D341Med (cell line): ENCODE results near the gene LIPC.

Experiments
- DNase-seq: peaks from one replicate; pipeline ENCODE4 v3.0.0; 2012; ENCODE audit warnings: low spot score

LIPC gene

DNA sequence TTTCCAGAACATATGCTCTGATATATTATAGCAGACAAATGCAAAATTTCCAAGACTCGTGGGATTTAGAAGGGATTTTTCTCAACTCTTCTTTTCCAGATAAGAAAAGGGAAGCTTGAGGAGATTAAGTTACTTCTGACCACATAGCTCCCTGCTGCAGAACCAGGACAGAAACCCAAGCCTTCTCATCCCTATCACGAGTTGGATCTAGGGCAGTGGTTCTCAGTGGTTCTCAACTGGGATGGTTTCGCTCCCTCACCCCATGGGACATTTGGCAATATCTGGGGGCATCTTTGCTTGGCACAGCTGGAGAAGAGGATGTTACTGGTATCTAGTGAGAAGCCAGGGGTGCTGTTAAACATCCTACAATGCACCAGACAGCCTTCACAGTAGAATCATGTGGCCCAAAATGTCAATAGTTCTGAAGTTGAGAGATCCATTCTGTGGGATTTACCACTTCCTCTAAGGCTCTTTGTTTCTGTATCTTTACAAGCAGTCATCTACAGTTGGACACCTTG, 64.2 kb downstream of the LIPC start:
- DNase-seq: no peak

DNA sequence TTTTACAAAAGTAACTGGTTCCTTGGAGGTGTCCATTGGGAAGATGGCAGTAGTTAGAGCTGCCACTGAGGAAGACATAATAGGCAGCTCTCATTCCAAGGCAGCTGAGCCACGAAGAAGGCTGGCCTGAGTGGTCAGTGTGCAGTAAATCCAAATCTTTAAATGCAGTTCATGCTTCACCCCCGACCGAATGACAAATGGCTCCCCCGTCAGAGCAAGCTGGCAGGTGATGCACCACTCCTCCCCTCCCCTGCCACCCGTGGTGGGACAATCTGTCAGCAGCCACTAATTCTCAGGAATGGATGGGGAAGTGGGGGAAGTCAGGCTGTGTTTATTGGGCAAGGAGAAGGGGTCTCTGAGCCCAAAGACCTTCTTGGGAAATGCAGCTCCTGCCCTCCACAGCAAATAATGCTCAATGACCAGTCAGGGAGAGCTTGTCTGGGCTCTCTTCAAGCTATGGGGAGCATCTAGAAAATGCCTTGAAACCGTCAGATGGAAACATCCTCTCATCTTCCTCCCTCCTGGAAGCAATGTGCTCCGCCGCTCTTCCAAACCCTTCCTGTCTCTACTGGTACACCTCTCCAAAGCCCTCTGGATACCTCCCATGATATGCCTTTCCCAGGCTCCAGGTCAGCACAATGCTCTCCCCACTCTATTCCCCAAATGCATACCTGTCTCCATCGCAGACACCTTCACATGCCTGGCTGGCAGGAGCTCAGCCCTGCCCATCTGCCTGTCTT, 65.4 kb downstream of the LIPC start:
- no peak for DNase-seq

DNA sequence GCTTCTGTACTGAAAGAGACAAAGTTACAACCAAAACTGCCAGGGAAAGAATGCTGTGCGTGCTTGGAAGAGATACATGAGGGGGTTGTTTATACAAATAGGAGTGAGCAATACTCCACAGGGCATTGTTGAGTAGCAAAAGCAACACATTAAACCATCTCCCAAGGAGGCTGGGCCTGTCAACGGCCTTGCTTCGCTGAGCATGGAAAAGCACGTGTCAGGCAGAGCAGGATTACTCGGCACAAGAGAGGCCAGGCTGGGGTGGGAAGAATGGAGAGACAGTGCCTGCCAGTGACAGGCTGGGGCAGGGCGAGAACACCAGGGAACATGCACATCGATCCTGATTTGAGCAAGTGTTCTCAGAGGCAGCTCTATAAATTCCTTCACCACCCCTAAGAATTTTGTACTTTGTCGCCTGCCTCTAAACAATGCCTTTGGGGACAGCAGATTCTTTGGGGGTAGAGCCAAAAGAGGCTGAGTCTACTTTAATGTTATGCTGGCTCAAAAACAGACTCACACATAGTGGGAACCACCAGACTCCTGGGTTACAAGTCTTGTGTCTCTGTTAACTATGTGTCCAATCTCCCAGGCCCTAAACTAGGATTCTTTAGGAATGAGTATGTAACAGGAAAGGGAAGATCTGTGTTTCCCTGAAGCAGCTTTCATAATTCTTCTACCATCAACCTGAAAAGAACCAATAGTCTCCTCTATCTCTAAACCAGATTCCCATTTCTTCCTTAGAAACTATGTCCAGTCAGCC, 67.2 kb downstream of the LIPC start:
- DNase-seq: no peak

DNA sequence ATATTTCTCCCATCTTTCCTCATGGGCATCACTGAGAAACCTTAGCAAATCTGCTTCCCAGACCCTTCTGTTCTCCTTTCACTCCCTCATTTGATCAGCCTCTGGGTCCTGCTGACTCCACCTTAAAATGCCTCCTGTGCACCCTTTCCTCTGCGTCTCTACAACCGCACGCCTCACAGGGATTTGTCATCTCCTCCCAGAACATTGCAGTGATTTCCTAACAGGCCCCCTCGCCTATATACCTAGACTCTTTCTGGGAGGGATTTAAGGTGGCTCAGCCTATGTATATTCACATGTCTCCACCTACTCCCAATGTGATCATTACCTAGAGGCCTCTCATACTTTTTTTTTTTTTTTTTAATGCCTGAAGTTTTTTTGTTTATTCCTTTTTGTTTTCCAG, 69.2 kb downstream of the LIPC start:
- no peak for DNase-seq

DNA sequence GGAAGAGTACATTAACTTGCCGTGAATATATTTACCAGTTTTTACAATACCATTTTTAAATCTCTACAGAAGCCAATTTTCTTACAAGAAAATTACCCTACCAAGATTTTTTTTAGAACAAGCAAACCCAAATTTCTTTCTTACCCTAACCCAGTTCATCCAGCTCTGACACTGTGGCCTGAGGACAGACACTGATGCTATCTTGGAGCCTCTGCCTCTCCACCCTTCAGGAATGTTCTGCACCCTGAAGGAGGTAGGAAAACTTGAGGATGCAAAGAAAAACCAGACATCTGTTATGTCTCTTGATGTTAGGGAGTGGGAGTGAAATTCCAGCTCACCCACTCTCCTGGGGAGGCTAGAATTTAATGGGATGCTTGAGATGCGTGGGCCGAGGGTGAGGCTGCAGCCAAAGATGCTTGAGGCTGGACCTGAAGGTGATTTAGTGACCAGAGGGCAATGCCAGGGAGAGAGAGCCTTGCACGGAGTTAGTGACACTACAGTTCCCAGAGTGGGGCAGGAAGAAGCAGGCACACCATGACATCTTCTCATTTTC, 69.9 kb downstream of the LIPC start:
- no peak for DNase-seq

DNA sequence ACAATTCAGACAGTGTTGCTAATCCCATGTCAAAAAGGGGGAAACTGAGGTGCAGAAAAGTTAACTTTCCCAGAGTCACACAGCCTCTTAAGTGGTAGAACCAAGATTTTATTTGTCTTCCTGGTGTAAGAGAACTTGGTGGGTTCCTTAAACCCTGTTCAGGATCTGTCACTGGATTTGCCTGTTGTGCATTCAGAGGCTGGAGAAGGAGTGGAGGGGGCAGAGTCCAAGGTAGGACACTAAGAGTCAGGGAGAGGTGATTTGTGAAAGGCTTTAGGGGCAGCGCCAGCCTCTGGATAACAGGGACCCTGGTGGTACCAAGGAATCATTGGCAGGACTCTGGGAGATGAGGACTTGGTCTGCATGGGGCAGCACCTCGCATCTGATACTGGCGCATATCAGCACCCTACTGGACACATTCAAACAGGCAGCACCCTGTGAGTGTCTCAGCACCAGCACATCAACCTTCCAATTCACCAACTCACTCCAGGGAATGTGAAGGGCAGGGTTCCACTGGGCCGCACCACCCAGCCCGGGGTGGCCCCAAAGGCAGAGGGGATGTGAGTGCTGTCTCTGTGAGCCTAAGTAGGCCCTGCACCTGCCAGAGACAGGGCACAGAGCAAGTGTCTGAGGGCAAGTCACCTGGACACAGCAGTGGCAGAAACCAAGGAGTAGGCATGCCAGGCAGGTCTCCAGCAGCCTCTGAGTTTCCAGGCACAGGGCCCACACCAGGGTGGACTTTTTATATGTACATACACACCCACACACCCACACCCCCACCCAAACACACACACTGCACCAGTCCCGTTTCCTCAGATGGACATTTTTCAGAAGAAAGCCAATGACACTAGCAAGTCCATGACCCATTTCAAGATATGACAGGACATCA, 71.6 kb downstream of the LIPC start:
- no peak for DNase-seq

DNA sequence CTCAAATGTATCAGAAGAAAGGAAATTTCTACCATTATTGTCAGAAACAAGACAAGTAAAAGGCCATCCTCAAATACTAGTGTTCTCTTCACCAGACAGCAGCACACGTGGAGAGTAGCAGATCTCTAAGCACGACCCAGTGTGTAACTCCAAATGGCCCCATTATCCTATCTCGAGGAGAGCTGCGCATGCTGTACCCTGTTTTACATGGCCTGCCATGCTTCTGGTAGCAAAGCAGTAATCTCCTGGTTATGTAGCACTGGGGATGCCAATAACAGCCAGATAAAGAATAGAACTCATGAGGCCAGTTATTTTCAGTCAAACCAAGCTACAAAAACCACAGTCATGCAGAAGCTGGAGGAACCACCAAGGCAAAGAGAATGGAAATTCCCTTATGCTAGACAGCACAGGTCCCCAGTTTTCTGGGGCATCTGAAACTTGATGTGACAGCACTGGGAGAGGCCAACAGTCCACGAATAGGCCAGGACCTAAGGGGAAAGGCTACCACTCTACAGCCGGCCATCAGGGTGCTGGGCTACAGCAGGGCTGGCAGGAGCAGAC, 73.0 kb downstream of the LIPC start:
- no peak for DNase-seq

DNA sequence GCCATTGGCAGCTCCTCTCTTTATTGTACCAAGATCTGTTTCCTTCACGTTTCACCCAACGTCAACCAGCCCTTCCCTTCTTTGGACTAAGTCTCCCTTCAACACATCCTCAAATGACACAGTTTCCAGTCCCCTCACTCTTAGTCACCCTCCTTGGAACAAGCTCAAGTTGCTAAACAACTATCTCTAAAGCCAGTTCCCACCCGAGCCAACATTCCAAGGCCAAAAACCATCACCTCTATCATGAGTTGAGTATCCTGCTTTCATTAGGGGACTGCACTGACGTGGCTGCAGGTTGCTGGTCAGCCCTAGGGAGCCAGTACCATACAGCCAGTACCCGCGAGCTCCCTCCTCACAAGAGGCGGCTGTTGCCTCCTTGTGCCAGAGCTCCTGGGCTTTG, 73.8 kb downstream of the LIPC start:
- no peak for DNase-seq

DNA sequence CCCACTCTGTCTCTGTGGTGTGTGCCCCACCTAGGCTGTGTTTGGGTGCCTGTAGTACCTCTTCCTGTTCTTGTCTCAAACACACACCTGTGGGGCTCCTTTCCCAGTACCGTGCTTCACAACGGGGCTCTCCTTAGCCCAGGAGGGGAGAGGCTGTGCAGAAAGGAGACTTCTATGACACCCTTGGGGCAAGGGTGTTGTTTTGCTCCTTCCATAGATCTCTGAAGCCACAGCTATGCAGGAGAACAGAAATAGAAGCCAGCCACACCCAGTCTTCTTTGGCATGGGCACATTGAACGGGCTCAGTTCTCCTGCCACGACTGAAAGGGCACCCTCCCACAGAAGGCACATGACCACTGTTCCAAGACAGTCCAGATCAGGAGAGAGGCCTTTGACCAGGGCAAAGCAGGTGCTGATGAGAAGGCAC, 74.3 kb downstream of the LIPC start:
- no peak for DNase-seq

DNA sequence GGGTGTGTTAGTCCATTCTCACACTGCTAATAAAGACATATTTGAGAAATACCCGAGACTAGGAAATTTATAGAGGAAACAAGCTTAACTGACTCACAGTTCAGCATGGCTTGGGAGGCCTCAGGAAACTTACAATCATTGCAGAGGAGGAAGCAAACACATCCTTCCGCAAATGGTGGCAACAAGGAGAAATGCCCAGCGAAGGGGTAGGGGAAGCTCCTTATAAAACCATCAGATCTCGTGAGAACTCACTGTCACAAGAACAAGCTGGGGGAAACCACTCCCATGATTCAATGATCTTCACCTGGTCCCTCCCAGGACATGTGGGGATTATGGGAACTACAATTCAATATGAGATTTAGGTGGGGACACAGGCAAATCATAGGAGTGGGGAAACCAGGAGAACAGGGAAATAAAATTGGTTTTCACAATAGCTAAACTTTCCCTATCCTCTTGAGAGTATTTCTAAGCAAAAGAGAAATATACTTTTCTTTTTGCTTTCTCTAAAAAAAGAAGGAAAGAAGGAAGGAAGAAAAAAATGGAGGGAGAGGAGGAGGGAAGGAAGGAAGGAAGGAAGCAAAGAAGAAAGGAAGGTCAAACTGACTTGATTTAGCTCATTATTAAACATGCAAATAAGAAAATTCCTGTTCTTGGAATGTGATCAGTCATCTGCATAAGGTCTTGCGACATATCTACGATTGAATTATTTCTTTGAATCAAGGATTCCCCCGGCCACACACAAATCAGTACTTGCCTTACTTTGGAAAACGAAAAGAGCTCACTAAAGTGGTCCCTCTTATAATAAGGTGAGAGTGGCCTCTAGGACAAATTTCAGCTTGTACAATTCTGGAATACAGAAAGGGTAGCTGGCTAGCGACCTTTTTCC, 75.2 kb downstream of the LIPC start:
- DNase-seq: no peak

DNA sequence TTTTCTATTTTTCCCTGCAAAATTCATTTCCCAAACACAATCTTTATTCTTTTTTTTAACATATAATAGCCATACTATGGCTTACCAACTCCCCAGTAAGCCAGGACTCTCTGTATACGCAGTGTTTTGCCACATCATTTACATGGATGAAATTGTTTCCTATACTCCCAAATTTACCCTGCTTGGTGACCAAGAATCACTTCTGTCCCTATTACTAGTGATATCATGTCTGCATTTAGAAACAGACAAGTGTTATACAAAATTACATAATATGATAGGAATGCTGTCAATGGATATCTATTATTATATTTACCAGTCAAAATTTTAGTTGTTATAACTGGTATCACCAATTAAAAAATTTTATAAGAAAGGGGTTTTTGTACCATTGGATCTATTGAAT, 77.8 kb downstream of the LIPC start:
- DNase-seq: no peak

DNA sequence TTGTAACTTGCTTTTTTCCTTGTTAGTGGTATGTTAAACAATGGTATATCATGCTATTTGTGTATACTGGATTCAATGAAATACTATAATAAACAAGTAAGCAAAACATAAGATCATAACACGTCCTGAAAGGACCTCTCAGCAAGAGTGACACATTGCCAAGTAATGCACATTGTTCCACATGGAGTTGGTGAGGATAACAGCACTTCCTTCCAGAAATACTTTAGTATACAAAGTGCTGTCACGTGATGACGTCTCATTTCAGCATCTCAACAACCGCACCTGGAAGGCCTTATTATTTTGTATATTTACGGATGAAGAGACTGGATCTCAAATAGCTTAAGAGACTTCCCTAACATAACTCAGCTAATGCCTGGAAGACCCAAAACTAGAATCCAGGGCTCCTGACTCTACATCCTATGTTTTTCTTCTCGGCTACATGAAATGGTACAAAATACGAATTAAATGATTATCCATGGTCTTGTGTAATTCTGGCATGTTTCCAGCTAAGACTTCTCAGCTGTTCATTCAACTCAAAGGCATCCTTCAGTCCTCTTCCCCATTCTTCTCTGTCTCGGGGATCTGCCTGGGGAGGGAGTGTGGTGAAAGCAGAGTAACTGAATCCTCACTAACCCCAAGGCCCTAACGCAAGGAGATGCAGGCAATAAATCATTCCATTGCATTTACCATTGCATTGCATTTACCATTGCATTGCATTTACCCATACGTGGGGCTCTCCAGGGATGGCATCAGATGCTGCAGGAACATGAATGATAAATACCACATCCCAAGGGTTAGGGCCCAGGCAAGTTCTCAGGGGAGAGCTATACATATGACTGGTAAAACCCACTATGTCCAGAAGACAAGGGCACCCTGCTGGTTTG, 79.2 kb downstream of the LIPC start:
- DNase-seq: no peak

DNA sequence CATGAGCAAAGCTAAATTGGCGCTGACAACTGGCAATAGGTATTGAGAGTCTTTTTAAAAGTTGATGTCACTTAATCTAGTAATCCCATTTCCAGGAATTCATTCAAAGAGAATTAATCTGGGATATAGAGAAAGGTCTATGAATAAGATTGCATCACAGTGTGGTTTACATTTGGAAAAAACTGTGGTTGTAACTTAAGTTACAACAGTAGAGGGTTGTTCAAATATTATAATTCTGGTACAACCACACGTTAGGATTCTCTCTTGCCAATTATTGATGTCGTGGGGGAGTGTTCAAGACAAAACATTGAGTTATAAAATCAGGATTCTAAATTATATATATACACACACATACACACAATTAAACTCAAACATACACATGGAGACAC, 79.8 kb downstream of the LIPC start:
- no peak for DNase-seq

DNA sequence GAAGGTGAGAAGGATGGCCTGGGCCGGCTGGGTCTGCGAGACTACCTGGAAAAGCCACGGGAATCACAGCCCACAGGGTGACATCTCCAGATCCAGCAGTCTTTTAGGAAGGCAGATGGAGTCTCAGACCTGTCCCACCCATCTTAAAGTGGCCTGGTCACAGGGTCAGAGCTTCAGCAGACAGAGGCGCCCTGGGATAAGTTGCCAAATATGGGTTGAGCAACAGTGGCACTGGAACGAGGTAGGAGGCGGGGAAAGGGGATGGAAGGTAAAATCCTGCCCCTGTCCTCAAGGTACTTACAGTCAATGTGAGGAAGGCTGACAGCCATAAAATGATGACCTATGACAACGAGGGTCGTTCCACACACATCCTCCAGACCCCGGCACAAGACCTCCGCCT, 80.7 kb downstream of the LIPC start:
- DNase-seq: no peak

DNA sequence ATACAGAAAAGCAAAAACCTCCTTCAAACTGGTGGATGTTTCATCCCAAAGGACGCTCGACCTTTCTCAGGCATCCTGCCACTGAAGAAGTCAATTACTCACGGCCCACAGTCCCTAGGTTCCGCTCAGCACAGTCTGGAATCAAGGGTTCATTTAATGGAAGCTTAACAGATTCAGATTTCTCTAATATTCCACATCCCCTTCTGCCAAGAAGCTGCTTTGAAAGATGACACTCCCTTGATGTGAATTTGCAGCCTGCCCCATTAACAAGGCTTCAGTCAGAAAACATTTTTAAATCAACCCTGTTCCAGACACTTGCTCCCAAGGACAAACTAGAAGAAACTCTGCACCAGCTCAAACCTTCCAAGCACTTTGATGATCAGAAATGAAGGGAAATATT, 81.2 kb downstream of the LIPC start:
- DNase-seq: no peak

DNA sequence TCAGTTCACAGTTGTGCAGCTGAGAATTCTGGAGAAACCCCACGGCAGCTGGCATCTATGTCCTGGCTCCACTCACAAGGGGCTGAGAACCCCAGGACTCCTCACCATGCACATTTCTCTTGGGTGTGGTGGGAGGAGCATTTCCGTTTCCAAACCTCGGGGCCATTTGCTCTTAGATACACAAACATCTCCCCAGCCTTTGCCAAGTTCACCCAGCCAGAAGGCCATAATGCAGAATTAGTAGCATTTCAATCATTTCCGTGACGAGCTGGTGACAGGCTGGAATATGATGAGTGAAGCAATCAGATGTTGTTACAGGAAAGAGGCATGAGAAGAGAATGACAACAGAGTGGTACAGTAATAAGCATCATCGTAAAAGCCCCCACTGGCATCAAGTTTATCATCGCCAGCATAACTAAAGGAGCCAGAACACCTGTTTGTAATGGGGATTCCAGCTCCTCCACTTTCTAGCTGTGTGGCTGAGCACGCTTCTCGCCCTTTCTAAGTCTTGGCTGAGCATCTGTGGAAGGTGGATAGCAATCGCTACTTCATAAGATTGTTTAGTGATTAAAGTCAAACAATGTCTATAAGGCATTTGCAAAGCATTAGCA, 82.0 kb downstream of the LIPC start:
- no peak for DNase-seq

DNA sequence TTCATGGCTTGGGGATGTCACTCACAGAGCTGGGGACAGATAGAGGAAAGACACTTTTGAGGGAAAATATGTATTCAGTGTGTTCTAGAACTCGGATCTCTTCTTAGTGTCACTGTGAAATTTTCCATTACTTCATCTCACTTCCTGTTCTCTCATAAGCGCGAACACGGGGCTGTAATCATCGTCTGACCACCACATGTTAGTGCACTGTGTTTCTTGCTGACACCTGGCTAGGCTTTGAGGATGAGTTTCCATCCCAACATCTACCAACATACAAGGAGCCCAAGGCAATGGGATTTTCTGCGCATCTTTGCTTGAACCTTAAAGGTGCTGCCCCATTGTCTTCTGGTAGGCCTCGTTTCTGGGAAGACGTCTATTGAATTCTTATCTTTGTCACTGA, 84.0 kb downstream of the LIPC start:
- no peak for DNase-seq

DNA sequence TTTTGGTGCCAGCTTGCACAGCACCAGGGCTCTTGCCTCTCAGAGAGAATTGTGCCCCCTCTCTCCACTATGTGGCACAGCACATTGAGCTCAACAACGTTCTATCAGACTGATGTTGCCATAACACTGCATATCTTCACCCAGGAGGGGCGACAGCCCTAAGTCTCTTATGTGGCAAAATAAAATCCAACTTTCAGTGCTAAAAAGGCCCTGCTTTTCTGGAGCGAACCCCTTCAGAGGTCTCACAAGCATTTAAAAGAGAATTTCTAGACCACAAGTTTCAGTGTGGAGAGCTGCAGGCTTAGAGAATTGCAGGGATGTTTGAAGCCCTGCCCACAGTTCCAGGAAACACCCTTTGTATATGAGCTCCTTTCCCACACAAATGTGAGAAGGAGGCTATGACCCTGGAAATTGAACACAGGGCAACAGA, 85.5 kb downstream of the LIPC start:
- DNase-seq: no peak
